ENCODE data around the gene KDELR3.

The KDELR3 gene

GRCh38 chr22:38523479-38523878 lies 55.6 kb downstream of the KDELR3 start:
- no peak for DNase-seq

- DNase-seq = no peak
These were observed 56.5 kb downstream of the KDELR3 start for GRCh38 chr22:38524429-38524828.

- DNase-seq = no peak
These were observed 63.5 kb downstream of the KDELR3 start for GRCh38 chr22:38531251-38531938.

Measured in NCI-H526 treated with DMSO at 0.1 percent for 48 hours (cell line).